ENCODE measurements around the gene DHDDS. TPM values are rescaled to one million over a fixed set of nuclear protein-coding genes. Genes with fewer than 3 reads are reported as not detected.
"Not testable (repeated sequence)": the region's sequence is repeated elsewhere in the genome, so short reads cannot be mapped to it uniquely, and the experiment has no call there.

The DHDDS gene, protein sequence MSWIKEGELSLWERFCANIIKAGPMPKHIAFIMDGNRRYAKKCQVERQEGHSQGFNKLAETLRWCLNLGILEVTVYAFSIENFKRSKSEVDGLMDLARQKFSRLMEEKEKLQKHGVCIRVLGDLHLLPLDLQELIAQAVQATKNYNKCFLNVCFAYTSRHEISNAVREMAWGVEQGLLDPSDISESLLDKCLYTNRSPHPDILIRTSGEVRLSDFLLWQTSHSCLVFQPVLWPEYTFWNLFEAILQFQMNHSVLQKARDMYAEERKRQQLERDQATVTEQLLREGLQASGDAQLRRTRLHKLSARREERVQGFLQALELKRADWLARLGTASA
- total RNA-seq: 141 TPM
- long read RNA-seq, transcript DHDDS-201 (9 exons, 1,403 nt): major isoform, 16 of 116 reads
- long read RNA-seq, transcript DHDDS-216 (8 exons, 1,235 nt): minor isoform, 6 of 116 reads
- long read RNA-seq, partial matches to known transcripts: 60 of 116 reads
- long read RNA-seq, other reads (novel, unspliced or antisense): 22 of 116 reads

DNA sequence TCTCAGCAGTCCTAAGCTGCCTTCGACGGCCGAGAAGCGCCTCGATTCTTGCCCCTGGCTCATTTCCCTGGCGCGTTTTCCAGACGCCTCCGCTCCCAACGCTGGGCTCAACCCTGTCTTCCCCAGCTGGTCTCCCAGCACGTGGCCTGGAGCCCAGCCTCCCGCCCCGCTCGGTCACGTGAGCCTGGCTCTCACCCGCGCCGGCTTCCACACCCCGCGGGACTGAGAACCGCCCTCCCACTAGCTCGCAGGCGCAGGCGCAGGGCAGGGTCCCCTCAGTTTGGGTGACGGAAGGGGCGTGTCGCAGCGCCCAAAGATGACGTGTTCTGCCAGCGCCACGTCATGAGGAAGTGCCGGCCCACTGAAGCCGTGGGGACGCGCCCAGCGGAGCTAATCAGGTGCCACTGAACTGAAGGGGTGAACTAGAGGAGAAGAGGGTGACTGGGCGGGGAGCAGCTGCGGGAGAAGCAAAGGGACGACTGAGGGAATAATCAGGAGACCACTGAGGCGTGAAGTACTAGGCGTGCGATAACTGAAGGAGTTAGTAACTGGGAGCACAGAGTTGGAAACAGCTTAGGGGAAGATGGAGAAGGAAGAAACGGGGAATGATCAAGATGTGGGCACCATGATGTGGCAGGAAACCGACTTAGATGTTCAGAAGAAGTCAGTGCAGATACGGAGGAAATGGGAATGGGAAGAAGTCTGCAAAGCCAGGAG is at the start of gene DHDDS:
DHDDS (plus strand) TSS at position 343 of the 717 bp plus-strand sequence. CDS start 625 bp downstream, outside the sequence.
- DNase-seq (ENCODE audit: low spot score): peak; percentile 99

DNA sequence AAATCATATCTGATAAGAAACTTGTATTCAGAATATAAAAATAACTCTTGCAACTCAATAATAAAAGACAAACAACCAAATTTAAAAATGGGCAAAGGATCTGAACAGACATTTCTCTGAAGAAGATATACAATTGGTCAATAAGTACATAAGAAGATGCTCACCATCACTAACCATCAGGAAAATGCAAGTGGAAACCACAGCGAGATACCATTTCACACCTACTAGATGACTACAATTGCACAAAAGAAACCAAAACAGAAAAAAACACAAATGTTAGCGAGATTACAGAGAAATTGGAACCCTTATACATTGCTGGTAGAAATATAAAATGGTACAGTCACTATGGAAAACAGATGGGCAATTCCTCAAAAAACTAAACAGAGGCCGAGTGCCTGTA is 48.0 kb upstream of the DHDDS start:
- DNase-seq (ENCODE audit: low spot score): no peak

DNA sequence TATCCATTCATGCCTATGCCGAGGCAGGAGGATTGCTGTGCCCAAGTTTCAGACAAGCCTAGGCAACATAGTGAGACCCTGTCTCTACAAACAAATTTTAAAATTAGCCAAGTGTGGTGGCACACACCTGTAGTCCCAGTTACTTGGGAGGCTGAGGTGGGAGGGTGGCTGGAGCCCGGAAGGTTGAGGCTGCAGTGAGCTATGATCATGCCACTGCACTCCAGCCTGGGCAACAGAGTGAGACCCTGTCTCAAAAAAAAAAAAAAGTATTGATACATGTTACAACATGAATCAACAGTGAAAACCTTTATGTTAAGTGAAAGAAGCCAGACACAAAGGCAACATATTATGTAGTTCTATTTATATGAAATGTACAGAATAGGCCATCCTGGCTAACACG is 47.1 kb upstream of the DHDDS start:
- DNase-seq (ENCODE audit: low spot score): not testable (repeated sequence)

DNA sequence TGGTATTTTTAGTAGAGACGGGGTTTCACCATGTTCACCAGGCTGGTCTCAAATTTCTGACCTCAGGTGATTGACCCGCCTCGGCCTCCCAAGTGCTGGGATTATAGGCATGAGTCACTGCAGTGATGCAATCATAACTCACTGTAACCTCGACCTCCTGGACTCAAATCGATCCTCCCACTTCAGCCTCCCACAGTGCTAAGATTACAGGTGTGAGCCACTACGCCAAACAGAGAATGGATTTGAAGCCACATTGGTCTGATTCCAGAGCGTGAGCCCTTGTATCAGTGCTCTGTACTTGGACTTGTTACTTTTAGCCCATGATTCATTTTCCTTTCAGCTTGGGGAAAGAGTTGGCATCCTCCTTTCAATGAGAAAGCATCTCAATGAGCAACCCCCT is 44.7 kb upstream of the DHDDS start:
- no peak for DNase-seq (ENCODE audit: low spot score)

DNA sequence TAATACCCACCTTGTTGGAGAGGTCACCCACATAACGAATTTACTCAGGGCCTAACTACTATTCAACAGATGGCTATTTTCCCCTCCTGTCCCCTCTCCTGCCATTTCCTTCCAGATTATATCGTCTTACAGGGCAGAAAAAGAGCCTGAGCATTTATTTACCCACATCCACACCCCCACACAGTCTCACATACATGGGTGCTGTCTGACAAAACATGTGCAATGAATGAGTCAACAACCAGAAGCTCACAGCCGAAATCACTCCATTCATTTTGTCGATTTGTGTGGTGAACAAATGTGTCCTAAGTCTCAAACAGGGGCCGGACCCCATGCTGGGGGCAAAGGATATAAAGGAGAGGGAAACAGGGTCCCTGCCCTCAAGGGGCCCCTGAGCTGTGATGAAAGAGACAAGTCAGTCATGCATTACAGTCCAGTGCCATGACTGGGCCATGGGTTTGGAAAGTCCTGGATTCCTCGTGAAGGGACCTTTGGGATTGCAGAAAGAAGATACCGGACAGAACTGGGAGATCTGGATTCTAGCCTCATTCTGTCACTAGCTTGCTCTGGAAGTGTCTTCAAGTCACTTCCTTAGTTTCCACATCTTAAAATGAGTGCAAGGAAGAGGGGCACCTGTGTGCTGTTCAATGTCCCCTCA is 43.2 kb upstream of the DHDDS start:
- no peak for DNase-seq (ENCODE audit: low spot score)

DNA sequence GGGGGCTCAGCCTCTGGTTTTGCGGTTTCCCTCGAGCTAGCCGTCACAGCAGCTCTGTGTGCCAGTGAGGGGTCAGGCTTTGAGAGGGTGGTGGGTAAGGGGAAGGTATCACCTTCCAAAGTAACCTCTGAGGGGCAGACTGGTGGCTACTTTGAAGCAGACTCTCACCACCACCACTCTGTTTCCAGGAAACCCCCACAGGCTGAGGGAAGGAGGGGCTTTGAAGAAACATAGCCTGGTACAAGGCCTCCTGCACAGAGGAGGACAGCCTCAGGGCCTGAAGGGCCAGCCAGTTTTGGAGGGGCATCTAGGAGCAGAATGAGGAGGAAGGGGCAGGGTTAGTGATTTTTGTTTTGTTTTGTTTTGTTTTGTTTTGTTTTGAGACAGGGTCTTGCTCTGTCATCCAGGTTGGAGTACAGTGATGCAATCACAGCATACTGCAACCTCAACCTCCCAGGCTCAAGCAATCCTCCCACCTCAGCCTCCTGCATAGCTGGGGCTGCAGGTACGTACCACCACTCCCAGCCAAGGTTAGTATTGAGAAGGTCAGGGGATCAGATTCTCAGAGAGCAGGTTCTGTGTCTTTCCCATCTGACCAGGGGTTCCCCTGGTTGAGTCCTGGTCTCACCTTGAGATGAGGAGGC is 42.4 kb upstream of the DHDDS start:
- no peak for DNase-seq (ENCODE audit: low spot score)

DNA sequence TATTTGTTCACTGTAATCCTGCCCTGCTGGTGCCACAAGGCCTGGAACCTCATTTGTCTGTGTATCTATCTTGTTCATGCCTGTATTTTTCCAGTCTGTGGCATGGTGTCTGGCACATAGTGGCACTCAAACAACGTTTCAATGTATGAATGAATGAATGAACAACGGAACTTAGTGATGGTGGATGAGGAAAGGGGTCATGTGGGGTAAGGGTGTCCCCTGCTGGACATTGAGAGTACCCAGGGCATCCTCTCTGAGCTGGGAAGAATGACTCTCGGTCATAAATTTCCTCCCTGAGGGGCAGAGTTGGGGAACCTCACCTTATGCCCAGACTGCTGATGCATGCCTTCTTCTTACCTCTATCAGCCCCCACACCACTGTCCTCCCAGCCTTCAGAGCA is 40.7 kb upstream of the DHDDS start:
- no peak for DNase-seq (ENCODE audit: low spot score)

DNA sequence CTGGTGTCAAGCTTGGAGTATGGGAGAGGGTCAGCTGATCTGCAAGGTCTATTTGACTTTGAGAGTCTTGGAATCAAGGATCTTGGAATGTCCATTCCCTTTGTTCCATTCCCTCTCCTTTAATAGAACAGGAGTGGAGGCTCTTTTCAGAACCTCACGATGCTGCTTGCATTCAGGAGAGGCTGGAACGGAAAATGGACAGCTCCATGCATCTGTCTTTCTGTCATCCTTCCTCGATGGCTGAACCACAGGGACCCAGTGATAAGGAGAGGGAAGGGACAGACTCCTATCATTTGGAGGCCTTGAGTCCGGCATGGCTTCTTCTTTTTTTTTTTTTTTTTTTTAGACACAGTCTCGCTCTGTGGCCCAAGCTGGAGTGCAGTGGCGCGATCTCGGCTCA is 36.4 kb upstream of the DHDDS start:
- no peak for DNase-seq (ENCODE audit: low spot score)

DNA sequence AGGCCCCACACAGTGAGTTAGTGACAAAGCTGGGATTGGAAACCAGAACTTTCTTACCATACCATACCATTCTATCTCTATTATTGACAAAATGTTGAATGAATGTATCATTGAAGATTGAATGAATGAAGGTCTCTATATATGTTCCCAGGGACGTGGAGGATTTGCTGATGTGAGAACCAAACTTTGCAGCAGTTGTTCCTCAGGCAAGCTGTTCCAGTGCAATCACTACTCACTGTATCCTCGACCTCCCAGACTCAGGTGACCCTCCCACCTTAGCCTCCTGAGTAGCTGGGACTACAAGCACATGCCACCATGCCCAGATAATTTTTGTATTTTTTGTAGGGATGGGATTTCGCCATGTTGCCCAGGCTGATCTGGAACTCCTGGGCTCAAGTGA is 33.1 kb upstream of the DHDDS start:
- DNase-seq (ENCODE audit: low spot score): peak; percentile 8

DNA sequence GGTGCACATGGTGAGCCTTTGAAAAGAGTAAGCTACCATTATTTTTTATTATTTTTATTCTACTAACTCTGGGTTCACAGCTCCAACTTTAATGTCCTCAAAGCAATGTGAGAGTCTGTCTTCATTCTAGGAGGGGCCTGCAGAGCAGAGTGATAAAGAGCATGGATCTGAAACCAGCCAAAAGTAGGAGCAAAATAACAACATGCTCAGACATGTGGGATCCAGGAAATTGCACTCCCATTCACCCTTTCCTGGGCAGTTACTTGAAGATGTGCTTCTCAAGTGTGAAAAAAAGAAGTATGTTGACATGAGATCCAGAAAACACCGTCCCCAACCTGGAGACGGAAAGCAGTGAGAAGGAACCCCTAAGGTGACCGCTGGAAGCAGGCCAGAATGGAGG is 30.2 kb upstream of the DHDDS start:
- no peak for DNase-seq (ENCODE audit: low spot score)

DNA sequence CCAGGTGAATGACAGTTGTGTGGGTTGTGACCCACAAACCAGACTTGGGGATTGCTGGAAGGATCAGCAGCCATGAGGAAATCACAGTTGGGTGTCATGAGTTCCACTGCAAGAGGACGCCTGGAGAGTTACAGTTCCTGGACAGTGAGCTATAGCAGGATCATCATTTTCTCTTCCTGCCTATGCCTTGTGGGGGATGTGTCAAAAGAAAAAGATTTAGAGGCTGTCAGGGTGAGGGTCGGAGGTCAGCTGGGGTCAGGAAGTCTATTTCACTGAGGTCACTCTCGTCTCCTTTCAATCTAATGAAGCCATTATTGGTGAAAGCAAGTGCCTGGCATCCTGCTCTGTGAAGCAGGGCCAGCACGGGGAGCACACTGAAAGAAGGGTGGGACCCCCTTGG is 28.5 kb upstream of the DHDDS start:
- DNase-seq (ENCODE audit: low spot score): no peak

DNA sequence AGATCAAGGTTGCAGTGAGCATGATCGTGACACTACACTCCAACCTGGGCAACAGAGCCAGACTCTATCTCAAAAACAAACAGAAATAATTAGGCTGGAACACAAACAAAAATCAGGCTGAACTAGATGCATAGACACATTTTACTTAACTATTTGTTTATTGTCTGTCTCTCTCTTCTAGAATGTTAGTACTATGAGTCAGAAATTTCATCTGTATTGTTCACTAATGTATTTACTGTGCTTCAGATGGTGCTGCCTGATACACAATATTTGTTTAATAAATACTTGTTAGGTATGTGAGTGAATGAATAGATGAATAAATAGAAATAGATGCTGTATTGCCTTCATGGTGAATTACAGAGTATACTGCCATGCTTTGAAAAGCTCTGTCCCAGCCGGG is 27.5 kb upstream of the DHDDS start:
- DNase-seq (ENCODE audit: low spot score): no peak

DNA sequence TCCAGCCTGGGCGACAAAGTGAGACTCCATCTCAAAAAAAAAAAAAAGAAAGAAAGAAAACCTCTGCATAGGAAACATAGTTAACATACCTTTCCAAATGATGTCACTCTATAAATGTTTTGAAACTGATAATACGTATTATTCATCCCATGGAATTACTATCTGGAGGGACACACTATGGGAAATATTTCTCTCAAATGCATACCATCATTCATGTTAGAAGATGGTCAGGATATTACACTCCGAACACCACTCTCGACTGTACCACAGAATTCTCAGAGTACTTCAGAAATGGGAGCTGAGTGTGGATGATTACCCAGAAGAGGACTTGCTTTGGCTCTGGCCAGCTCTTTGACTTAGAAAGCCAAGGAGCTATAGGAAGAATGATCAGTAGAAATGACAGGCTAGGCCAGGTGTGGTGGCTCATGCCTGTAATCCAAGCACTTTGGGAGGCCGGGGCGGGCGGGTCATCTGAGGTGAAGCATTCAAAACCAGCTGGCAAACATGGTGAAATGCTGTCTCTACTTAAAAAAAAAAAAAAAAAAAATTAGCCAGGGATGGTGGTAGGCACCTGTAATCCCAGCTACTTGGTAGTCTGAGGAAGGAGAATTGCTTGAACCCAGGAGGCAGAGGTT is 26.7 kb upstream of the DHDDS start:
- DNase-seq (ENCODE audit: low spot score): peak; percentile 35

DNA sequence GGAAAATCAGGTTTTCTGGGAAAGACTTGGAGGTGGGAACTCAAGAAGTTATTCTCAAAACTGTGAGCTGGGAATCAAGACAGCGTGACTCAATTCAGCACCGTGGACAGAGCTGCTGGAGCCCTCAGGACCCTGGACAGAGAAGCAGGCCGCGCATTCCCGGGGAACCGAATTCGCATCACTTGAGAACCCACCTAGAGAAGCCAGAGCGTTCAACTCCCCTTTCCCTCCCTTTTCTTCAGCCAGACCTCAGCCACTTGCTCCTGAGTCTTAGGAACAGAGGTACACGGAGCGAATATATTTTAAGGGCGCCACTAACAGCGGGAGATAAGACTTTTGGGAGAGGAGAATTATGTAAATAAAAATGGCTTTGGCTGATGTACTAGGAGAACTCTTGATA is 23.5 kb upstream of the DHDDS start:
- DNase-seq (ENCODE audit: low spot score): peak; percentile 88

DNA sequence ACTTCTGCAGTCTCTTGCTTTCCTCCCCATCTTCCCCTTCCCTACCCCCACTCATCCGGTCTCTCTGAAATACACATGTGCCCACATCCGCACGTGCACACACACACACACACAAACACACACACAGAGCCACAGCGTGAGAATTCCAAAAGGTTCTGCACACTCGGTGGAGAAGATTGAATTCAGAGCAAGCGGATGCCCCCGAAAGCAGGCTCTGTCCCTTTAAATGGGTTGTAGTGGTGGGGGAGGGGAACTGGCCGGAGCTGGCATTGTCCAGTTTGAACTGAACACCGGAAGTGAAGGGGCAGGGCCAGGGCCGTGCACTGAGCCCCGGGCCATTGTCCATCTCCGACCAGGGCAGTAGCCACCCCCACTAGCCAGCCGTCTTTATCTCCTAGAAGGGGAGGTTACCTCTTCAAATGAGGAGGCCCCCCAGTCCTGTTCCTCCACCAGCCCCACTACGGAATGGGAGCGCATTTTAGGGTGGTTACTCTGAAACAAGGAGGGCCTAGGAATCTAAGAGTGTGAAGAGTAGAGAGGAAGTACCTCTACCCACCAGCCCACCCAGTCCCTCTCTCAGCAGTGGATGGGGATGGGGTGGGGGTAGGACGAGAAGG is 22.8 kb upstream of the DHDDS start:
- DNase-seq (ENCODE audit: low spot score): no peak

DNA sequence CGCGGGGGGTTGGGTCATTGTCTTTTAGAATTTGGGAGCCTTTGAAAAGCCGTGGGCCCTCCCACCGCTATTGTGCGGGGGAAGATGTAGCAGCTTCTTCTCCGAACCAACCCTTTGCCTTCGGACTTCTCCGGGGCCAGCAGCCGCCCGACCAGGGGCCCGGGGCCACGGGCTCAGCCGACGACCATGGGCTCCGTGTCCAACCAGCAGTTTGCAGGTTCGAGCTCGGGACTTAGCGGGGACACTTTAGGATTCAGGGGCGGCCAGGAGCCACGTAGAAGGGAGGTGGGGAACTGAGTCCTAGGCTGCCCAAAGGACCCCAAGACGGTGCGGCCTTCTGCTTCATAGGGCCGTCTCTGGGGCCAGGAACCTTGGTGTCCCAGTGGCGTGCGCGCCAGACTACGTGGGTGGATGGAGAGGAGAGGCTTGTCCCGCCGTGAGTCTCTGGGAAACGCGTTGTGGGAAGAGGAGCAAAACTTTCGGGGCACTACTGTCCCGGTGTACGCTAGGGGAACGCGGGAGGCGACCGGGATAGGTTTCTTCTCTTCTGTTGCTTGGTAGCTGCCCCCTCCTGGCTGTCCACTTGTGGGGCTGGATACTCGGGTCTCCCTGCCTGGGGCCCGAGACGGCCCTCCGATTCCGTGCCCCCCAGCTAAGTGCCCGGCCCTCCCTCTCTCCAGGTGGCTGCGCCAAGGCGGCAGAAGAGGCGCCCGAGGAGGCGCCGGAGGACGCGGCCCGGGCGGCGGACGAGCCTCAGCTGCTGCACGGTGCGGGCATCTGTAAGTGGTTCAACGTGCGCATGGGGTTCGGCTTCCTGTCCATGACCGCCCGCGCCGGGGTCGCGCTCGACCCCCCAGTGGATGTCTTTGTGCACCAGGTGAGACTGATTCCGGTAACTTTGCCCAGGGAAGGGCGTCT is 21.2 kb upstream of the DHDDS start, which contains the start of gene LIN28A:
LIN28A (plus strand) TSS at position 112 of the 918 bp plus-strand sequence; CDS start at position 187, 75 bp downstream.
- DNase-seq (ENCODE audit: low spot score): peak; percentile 67

DNA sequence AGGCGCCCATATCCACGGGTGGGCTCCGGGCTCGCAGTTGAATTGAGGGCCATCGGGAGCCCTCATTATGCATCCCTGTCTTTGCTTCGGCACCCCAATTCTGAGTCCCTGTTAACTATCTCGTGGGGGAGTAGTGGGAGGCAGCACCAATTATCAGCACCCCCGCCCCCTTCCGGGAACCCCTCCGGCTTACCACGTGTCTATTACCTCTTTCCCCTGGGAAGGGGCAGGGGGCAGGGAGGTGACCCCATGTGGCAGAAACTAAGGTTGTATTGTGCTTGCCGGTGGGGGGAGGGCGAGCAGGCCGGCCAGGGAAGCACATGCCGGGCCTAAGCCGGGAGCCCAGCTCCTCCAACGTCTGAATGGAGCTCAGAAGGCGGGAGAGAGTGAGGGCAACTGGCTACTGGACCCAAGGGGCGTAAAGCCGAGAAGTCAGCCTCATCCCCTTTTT is 20.5 kb upstream of the DHDDS start:
- DNase-seq (ENCODE audit: low spot score): no peak

DNA sequence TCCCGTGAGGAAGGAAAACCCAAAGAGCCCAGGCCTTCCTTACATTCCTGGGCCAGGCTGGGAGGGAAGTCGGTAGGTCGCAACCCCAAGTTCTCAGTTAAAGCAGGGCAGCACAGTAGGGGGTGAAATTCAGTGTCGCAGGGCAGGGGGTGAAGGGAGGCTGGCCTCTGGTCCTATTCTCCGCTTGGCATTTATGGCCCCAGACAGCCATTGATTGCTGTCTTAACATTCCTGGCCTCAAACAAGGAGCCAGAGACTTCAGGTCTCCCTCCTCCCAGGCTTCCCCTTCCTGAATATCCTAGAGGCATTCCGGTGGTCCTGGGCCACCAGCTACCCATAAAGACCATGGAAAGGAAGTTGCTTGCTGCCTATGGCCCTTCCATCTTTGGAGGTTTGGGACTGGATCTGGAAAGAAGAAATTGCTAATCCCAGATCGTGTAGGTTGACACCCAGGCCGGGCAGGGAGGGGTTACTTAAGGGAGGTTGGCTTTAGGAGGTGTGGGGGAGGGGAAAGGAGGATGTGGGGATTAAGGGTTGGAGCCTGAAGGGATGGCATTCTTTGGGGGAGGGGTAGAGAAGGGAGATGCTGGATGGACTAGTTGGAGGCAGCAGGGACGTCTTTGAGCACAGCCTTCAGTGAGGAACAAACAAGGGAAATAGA is 19.8 kb upstream of the DHDDS start:
- peak; percentile 37 for DNase-seq (ENCODE audit: low spot score)

DNA sequence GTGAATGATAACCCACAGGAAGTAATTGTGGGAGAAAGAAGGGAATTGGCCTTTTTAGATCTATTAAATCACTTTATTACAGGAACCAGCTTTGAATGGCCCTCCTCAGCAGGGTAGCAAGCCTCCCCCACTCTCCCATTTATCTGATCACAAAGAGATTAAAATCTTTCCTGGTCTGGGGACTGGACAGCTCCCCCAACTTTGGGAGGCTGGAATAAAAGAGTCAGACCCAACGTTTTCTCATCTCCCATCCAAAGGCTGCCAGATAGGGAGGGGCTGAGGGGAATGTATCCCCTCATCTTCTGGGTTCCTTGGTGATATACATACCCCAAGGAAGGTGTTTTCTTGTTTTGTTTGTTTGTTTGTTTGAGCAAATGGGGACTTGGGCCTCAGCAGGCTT is 19.1 kb upstream of the DHDDS start:
- DNase-seq (ENCODE audit: low spot score): no peak
